ENCODE results near the gene POLR3A.

DNA sequence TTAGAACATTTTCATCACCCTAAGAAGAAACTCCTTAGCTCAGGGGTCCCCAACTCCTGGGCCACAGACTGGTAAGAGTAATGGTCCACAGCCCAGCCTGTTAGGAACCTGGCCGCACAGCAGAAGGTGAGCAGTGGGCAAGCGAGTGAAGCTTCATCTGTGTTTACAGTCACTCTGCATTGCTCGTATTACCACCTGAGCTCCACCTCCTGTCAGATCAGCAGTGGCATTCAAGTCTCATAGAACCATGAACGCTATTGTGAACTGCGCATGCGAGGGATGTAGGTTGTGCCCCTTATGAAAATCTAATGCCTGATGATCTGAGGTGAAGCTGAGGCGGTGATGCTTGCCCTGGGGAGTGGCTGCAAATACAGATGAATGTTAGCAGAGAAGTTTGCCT lies 65.4 kb downstream of the POLR3A start:
- TF ChIP-seq, protein P1, sequence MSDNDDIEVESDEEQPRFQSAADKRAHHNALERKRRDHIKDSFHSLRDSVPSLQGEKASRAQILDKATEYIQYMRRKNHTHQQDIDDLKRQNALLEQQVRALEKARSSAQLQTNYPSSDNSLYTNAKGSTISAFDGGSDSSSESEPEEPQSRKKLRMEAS (IDR thresholded peaks at IDR 0.05; ENCODE audit: low read depth, low read length): no peak
- TF ChIP-seq CTCF (IDR thresholded peaks at IDR 0.05; ENCODE audit: low read depth, low read length): no peak

Measured in NB4 (cell line).